GM08714 (cell line): ENCODE measurements around the gene MLLT6.

Experiments used
- H3K4me3 ChIP-seq: fragments of 200-500 bp; sonication (Bioruptor generic); 2 replicates; pipeline ENCODE4 v1.5.1; 2014; ENCODE audit warnings: mild to moderate bottlenecking, low read length, inconsistent platforms
- ZNF274 ChIP-seq: IDR thresholded peaks from 2 replicates; pipeline ENCODE4 v1.6.1; 2012; ENCODE audit warnings: mild to moderate bottlenecking, low read depth, low read length

Gene MLLT6

GRCh38 chr17:38709104-38709820, 4.2 kb downstream of the MLLT6 start:
- no peak for TF ChIP-seq ZNF274
- H3K4me3 ChIP-seq: no peak overlapping the region

- TF ChIP-seq ZNF274: no peak
- no peak overlapping the region for H3K4me3 ChIP-seq
These were observed 5.0 kb downstream of the MLLT6 start for GRCh38 chr17:38709864-38710603.

- no peak for TF ChIP-seq ZNF274
- no peak overlapping the region for H3K4me3 ChIP-seq
These were observed 5.5 kb downstream of the MLLT6 start for GRCh38 chr17:38710604-38710962.

GRCh38 chr17:38710985-38711384, 5.9 kb downstream of the MLLT6 start:
- no peak overlapping the region for H3K4me3 ChIP-seq
- TF ChIP-seq ZNF274: no peak

- TF ChIP-seq ZNF274: no peak
- H3K4me3 ChIP-seq: no peak overlapping the region
These were observed 6.9 kb downstream of the MLLT6 start for GRCh38 chr17:38711792-38712571.

- no peak overlapping the region for H3K4me3 ChIP-seq
- no peak for TF ChIP-seq ZNF274
These were observed 7.5 kb downstream of the MLLT6 start for GRCh38 chr17:38712593-38712992.

- no peak overlapping the region for H3K4me3 ChIP-seq
- TF ChIP-seq ZNF274: no peak
These were observed 8.5 kb downstream of the MLLT6 start for GRCh38 chr17:38713456-38714075.

- H3K4me3 ChIP-seq: no peak overlapping the region
- no peak for TF ChIP-seq ZNF274
These were observed 10.3 kb downstream of the MLLT6 start for GRCh38 chr17:38715216-38715943.

GRCh38 chr17:38716368-38717005, 11.4 kb downstream of the MLLT6 start:
- no peak overlapping the region for H3K4me3 ChIP-seq
- no peak for TF ChIP-seq ZNF274

- TF ChIP-seq ZNF274: no peak
- H3K4me3 ChIP-seq: no peak overlapping the region
These were observed 12.2 kb downstream of the MLLT6 start for GRCh38 chr17:38717139-38717745.

GRCh38 chr17:38719289-38719942, 14.3 kb downstream of the MLLT6 start:
- TF ChIP-seq ZNF274: no peak
- H3K4me3 ChIP-seq: no peak overlapping the region

- H3K4me3 ChIP-seq: no peak overlapping the region
- TF ChIP-seq ZNF274: no peak
These were observed 15.0 kb downstream of the MLLT6 start for GRCh38 chr17:38719943-38720641.
